Measurements from ENCODE around the gene HERPUD1. TPM values are rescaled to one million over a fixed set of nuclear protein-coding genes. Genes with fewer than 3 reads are reported as not detected.

The HERPUD1 gene
- total RNA-seq, 1 experiment from 2014 or later: 45.2 TPM

Small RNA genes within 50 kb of the gene (microRNA-seq; reads per million reads assigned to microRNA genes)
- gene MIR6863 (ENCODE audit: unreplicated experiment): not detected

Other genes with a start within 250 kb of the HERPUD1 start
- 25.9 TPM for gene MT1X, start 249.7 kb upstream of the HERPUD1 start, total RNA-seq (2021; ENCODE audit: unreplicated experiment)
- gene NUP93, start 202.0 kb upstream of the HERPUD1 start, total RNA-seq (2021; ENCODE audit: unreplicated experiment): 88.5 TPM
- gene SLC12A3, start 66.9 kb upstream of the HERPUD1 start, total RNA-seq (2021; ENCODE audit: unreplicated experiment): 0.15 TPM
- gene CETP, start 29.8 kb downstream of the HERPUD1 start, total RNA-seq (2021; ENCODE audit: unreplicated experiment): not detected
- gene NLRC5, start 57.4 kb downstream of the HERPUD1 start, total RNA-seq (2021; ENCODE audit: unreplicated experiment): 8.8 TPM
- gene CPNE2, start 160.4 kb downstream of the HERPUD1 start, total RNA-seq (2021; ENCODE audit: unreplicated experiment): 43.4 TPM